Endothelial cell of umbilical vein (primary cell): ENCODE measurements around the gene RTN4RL1. TPM values are rescaled to one million over a fixed set of nuclear protein-coding genes. Genes with fewer than 3 reads are reported as not detected.

Experiments used
- BruUV-seq: library from RNA; stranded (reverse); fragments of 400-500 nt; replicated peaks from 2 replicates; lab custom pipeline; 2021; lab: Mats Ljungman, UMichigan
- CTCF ChIA-PET: fragments of 300-600, 350-600 bp; sonication (Branson Sonifier 250); formaldehyde crosslinking; loops from one replicate; lab custom pipeline; 2021; ENCODE audit warnings: antibody characterized with exemption, inconsistent platforms; lab: Charles Lee
- POLR2A ChIA-PET: fragments of 300-600, 350-600 bp; sonication (Branson Sonifier 250); formaldehyde crosslinking; loops from one replicate; lab custom pipeline; 2021; ENCODE audit warnings: antibody characterized with exemption, inconsistent platforms; lab: Charles Lee
- DNase-seq: peaks from one replicate; pipeline ENCODE4 v3.0.0-alpha.2; 2011; ENCODE audit warnings: low read depth, low spot score
- FAIRE-seq: peaks from 2 replicates; lab custom pipeline; 2011; peaks lifted over from hg19 to GRCh38; lab: Jason Lieb, UNC
- H2AFZ ChIP-seq: 2 replicates; pipeline ENCODE4 v1.6.0; 2012; ENCODE audit warnings: low read depth, low read length, control low read depth, inconsistent platforms
- H3K27ac ChIP-seq: 2 replicates; pipeline ENCODE4 v1.5.1; 2011; ENCODE audit warnings: low read depth, mild to moderate bottlenecking, control low read depth, low read length, moderate library complexity; ENCODE audit not compliant: insufficient read depth
- H3K27me3 ChIP-seq, 2 experiments: 2 replicates each; pipeline versions ENCODE4 v1.6.0 to v1.6.1; 2011; ENCODE audit warnings: low read length in 2 of 2, mixed read lengths in 1 of 2; ENCODE audit not compliant: control insufficient read depth in 2 of 2, insufficient read depth in 2 of 2
- H3K36me3 ChIP-seq, 2 experiments: 2 replicates in 1 of 2; 3 replicates in 1 of 2; pipeline ENCODE4 v1.5.1; 2011; ENCODE audit warnings: low read length in 2 of 2, mild to moderate bottlenecking in 1 of 2, moderate library complexity in 1 of 2; ENCODE audit not compliant: control insufficient read depth in 2 of 2, insufficient read depth in 2 of 2; ENCODE audit errors: extremely low read depth in 1 of 2
- H3K4me1 ChIP-seq: 3 replicates; pipeline ENCODE4 v1.5.1; 2011; ENCODE audit warnings: mild to moderate bottlenecking, low read length; ENCODE audit not compliant: control insufficient read depth, insufficient read depth; ENCODE audit errors: extremely low read depth
- H3K4me2 ChIP-seq: 2 replicates; pipeline ENCODE4 v1.6.1; 2011; ENCODE audit warnings: low read length, control low read depth, mixed read lengths; ENCODE audit not compliant: insufficient read depth
- H3K4me3 ChIP-seq, 3 experiments: fragments of 200-600 bp in 1 of 3; sonication (generic), shearing (Covaris generic) in 1 of 3; replicated peaks in 1 of 3; 2 replicates each; pipeline ENCODE4 v1.5.1; 2011 to 2016; ENCODE audit warnings: control low read depth in 3 of 3, low read length in 3 of 3, mild to moderate bottlenecking in 2 of 3, inconsistent platforms in 1 of 3, low read depth in 1 of 3, moderate library complexity in 1 of 3; ENCODE audit not compliant: insufficient read depth in 1 of 3
- H3K79me2 ChIP-seq: 2 replicates; pipeline ENCODE4 v1.6.0; 2012; ENCODE audit warnings: low read length, inconsistent platforms; ENCODE audit not compliant: control insufficient read depth, insufficient read depth
- H3K9ac ChIP-seq: replicated peaks from 2 replicates; pipeline ENCODE3; 2011; ENCODE audit warnings: low read length, control low read depth; ENCODE audit not compliant: insufficient read depth; ENCODE audit errors: extremely low read depth
- H3K9me1 ChIP-seq: replicated peaks from 3 replicates; pipeline ENCODE4 v1.6.0; 2011; ENCODE audit warnings: mild to moderate bottlenecking, low read length; ENCODE audit not compliant: control insufficient read depth, insufficient read depth; ENCODE audit errors: extremely low read depth
- H3K9me3 ChIP-seq: replicated peaks from 2 replicates; pipeline ENCODE4 v1.5.1; 2012; ENCODE audit warnings: low read length, inconsistent platforms; ENCODE audit not compliant: control insufficient read depth, insufficient read depth
- H4K20me1 ChIP-seq: replicated peaks from 2 replicates; pipeline ENCODE3; 2011; ENCODE audit warnings: mild to moderate bottlenecking, low read length; ENCODE audit not compliant: control insufficient read depth, insufficient read depth; ENCODE audit errors: extremely low read depth
- CTCF ChIP-seq, 2 donors: IDR thresholded peaks; 1 replicate in 1 of 2; 2 replicates in 1 of 2; pipeline ENCODE4 v1.5.1; 2011; ENCODE audit warnings: low read length in 2 of 2, mild to moderate bottlenecking in 2 of 2, moderate library complexity in 2 of 2, control low read depth in 1 of 2, inconsistent platforms in 1 of 2, low read depth in 1 of 2; ENCODE audit not compliant: insufficient read depth in 1 of 2; ENCODE audit errors: extremely low read depth in 1 of 2
- EZH2 ChIP-seq: IDR thresholded peaks from 2 replicates; pipeline ENCODE4 v1.6.1; 2012; ENCODE audit warnings: borderline replicate concordance, low read depth, mild to moderate bottlenecking, moderate library complexity, low read length, inconsistent platforms; ENCODE audit not compliant: severe bottlenecking
- FOS ChIP-seq: IDR thresholded peaks from 2 replicates; pipeline ENCODE4 v1.6.1; 2011; ENCODE audit warnings: mild to moderate bottlenecking, low read length, moderate library complexity, borderline replicate concordance; ENCODE audit not compliant: insufficient read depth
- GATA2 ChIP-seq: IDR thresholded peaks from 2 replicates; pipeline ENCODE4 v1.7.0; 2011; ENCODE audit warnings: low read depth, mild to moderate bottlenecking, moderate library complexity, mixed read lengths, low read length; ENCODE audit not compliant: insufficient read length, insufficient read depth
- JUN ChIP-seq: IDR thresholded peaks from 2 replicates; pipeline ENCODE4 v1.6.1; 2011; ENCODE audit warnings: borderline replicate concordance, low read depth; ENCODE audit not compliant: insufficient read length, insufficient read depth
- MAX ChIP-seq: IDR thresholded peaks from 2 replicates; pipeline ENCODE4 v1.6.1; 2011; ENCODE audit not compliant: insufficient read depth, insufficient read length
- MYC ChIP-seq: IDR thresholded peaks from one replicate; pipeline ENCODE4 v1.6.1; 2011; ENCODE audit warnings: mild to moderate bottlenecking, low read depth, low read length
- POLR2A ChIP-seq: IDR thresholded peaks from 2 replicates; pipeline ENCODE4 v1.6.1; 2012; ENCODE audit warnings: low read depth, mild to moderate bottlenecking, control low read depth, low read length
- POLR2AphosphoS5 ChIP-seq: IDR thresholded peaks from 2 replicates; pipeline ENCODE4 v1.6.1; 2012; ENCODE audit warnings: low read depth, mild to moderate bottlenecking, control low read depth, low read length, moderate library complexity; ENCODE audit not compliant: insufficient read depth
- dilution Hi-C: fragments of 300-500 bp; cut with MboI; formaldehyde crosslinking; loops from one replicate; pipeline ENCODE4 v1.15.0; 2019; ENCODE audit warnings: low sequenced_read_pairs; ENCODE audit not compliant: extremely low pct_ligation_motif_present
- intact Hi-C: fragments of 100-400 bp; cut with micrococcal nuclease; formaldehyde crosslinking; loops from one replicate; pipeline ENCODE4 v1.10.0; 2022
- polyA plus RNA-seq, 4 experiments: library from polyadenylated mRNA; depleted of rRNA in 3 of 4; stranded (reverse) in 3 of 4; unstranded in 1 of 4; fragments of >200 nt; gene quantifications; 2 replicates each; pipeline versions ENCODE4 v1.2.1 to v1.2.3, GENCODE V29; 2011 to 2012; ENCODE audit warnings: missing spikeins in 1 of 4
- total RNA-seq: library from RNA; stranded (reverse); gene quantifications from 2 replicates; pipeline ENCODE4 v1.2.3, GENCODE V29; 2021

RTN4RL1 gene
- total and polyA plus RNA-seq, 2 donors (not counting 3 experiments of a cell fraction or from before 2014, with no cell fraction given) = 0.04 TPM; not detected in 1

- Histone ChIP-seq H3K4me1 (no peaks in the 10 kb centered on the region), H3K9me1 (no peaks in the 10 kb centered on the region), H4K20me1 (no peaks in the 10 kb centered on the region), H3K9ac (no peak overlapping the region), H3K27ac (no peak overlapping the region), H3K4me2 (no peak overlapping the region), H3K9me3 (no peaks in the 10 kb centered on the region), H3K36me3 (no peaks in the 10 kb centered on the region), H2AFZ (no peak overlapping the region), H3K79me2 (no peaks in the 10 kb centered on the region), H3K27me3 (no peaks in the 10 kb centered on the region), H3K4me3 (no peak overlapping the region)
- dilution Hi-C loops (no loop called here), intact Hi-C loops (no loop called here)
- TF ChIP-seq EZH2 = no peak
- no peak for TF ChIP-seq JUN
- TF ChIP-seq POLR2A = no peak
- TF ChIP-seq FOS = no peak
- TF ChIP-seq MYC = no peak
- TF ChIP-seq MAX = no peak
- TF ChIP-seq POLR2AphosphoS5 = no peak
- TF ChIP-seq CTCF (IDR thresholded peaks at IDR 0.05; ENCODE audit: extremely low read depth in 1 of 2, insufficient read depth in 1 of 2, low read depth in 1 of 2, low read length in 2 of 2) = no peak
- TF ChIP-seq GATA2 = no peak
- BruUV-seq = no TSS peak
- FAIRE-seq (no peak), DNase-seq (no peak)
- ChIA-PET CTCF (interaction anchor here (1.3 kb wide), 1 partner anchor 67 kb away, joined by 3 read pairs; no protein-coding TSS in a partner anchor), POLR2A (no interaction called here)
Observed at GRCh38 chr17:1958134-1958881, 66.8 kb downstream of the RTN4RL1 start.
